Epithelial cell of proximal tubule (primary cell): ENCODE measurements around the gene NOC4L. TPM values are rescaled to one million over a fixed set of nuclear protein-coding genes. Genes with fewer than 3 reads are reported as not detected.

Source experiments
- DNase-seq: peaks from one replicate; pipeline ENCODE4 v3.0.0-alpha.2; 2011; ENCODE audit warnings: low read depth
- H3K4me3 ChIP-seq: 2 replicates; pipeline ENCODE4 v1.5.1; 2011; ENCODE audit warnings: low read depth, mild to moderate bottlenecking, low read length
- CTCF ChIP-seq: conservative IDR thresholded peaks from 2 replicates; pipeline ENCODE4 v1.5.1; 2012; ENCODE audit warnings: low read depth, mild to moderate bottlenecking, low read length
- total RNA-seq: library from RNA; depleted of rRNA; stranded (reverse); fragments of >200 nt; gene quantifications from 2 replicates; pipeline ENCODE4 v1.2.3, GENCODE V29; 2015

NOC4L gene
- total RNA-seq, 1 donor from 2014 or later: 45.0 TPM

- DNase-seq: no peak
- no peak overlapping the region for H3K4me3 ChIP-seq
- TF ChIP-seq CTCF: no peak
Observed at GRCh38 chr12:132157733-132158409, 13.6 kb downstream of the NOC4L start.

- no peak for TF ChIP-seq CTCF
- H3K4me3 ChIP-seq: no peak overlapping the region
- DNase-seq: no peak
Observed at GRCh38 chr12:132158677-132159554, 14.7 kb downstream of the NOC4L start.

GRCh38 chr12:132159555-132160003 lies 15.3 kb downstream of the NOC4L start:
- no peak overlapping the region for H3K4me3 ChIP-seq
- DNase-seq: no peak
- TF ChIP-seq CTCF: no peak

GRCh38 chr12:132160016-132160415 lies 15.8 kb downstream of the NOC4L start:
- no peak for TF ChIP-seq CTCF
- no peak overlapping the region for H3K4me3 ChIP-seq
- DNase-seq: no peak

- no peak for DNase-seq
- no peak overlapping the region for H3K4me3 ChIP-seq
- TF ChIP-seq CTCF: no peak
Observed at GRCh38 chr12:132160601-132161035, 16.4 kb downstream of the NOC4L start.

GRCh38 chr12:132161036-132161781 lies 17.0 kb downstream of the NOC4L start:
- no peak for TF ChIP-seq CTCF
- no peak for DNase-seq
- H3K4me3 ChIP-seq: no peak overlapping the region
